Measurements from ENCODE around the gene EVA1C. TPM values are rescaled to one million over a fixed set of nuclear protein-coding genes. Genes with fewer than 3 reads are reported as not detected.

The EVA1C gene
- total and polyA plus RNA-seq, 9 of the 15 experiments (the other 6 are each of a cell fraction or from before 2014, with no cell fraction given), result 0.22 TPM; not detected in 8

DNA sequence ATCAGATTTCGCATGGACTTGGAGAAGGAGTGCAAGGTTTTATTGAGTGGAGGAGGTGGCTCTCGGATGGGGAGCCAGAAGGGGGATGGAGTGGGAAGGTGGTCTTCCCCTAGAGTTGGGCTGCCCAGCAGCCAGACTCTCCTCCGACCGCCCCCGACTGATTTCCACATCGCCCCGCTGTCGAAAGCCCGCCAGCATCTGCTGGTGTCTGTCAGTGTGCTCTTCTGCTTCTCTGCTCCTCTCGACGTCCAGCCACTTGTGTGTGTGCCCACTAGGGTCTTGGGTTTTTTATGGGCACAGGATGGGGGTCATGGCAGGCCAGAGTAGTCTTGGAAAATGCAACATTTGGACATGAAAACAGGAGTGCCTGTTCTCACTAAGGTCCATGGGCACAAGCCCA, 40.1 kb downstream of the EVA1C start (continued):
- TF ChIP-seq, protein P1, sequence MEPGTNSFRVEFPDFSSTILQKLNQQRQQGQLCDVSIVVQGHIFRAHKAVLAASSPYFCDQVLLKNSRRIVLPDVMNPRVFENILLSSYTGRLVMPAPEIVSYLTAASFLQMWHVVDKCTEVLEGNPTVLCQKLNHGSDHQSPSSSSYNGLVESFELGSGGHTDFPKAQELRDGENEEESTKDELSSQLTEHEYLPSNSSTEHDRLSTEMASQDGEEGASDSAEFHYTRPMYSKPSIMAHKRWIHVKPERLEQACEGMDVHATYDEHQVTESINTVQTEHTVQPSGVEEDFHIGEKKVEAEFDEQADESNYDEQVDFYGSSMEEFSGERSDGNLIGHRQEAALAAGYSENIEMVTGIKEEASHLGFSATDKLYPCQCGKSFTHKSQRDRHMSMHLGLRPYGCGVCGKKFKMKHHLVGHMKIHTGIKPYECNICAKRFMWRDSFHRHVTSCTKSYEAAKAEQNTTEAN (CRISPR knock-in tag; IDR thresholded peaks at IDR 0.05), result no peak
- no peak for TF ChIP-seq BACH1 (tag; IDR thresholded peaks at IDR 0.05)
- TF ChIP-seq KDM4B (IDR thresholded peaks at IDR 0.05; ENCODE audit: borderline replicate concordance in 2 of 2, low read depth in 1 of 2), result no peak

- CTCF ChIA-PET (ENCODE audit: low intra/inter-chr PET ratio), result no interaction called here
- BruUV-seq (replicated peaks), result no TSS peak
- intact Hi-C loops (cut with micrococcal nuclease), result no loop called here
- H3K9ac ChIP-seq (ENCODE audit: insufficient read depth in 1 of 2, low read depth in 2 of 2, low read length in 2 of 2), result no peak overlapping the region
- no peak for DNase-seq (ENCODE audit: extremely low read depth in 1 of 4, low spot score in 3 of 4)
- no peaks in the 10 kb centered on the region for H3K9me1 ChIP-seq (ENCODE audit: control insufficient read depth, insufficient read depth, low read length)
- WGBS (ENCODE audit: insufficient coverage, low coverage, missing lambda C conversion rate), result 0% methylated on average over 5 of the region's 5 CpGs
- no peaks in the 10 kb centered on the region for H3K79me2 ChIP-seq (ENCODE audit: control insufficient read depth, insufficient read depth, low read length)
- in situ Hi-C loops (cut with MboI), result no loop called here
- no peaks in the 10 kb centered on the region; the same call in 1 of the 2 replicates for H4K20me1 ChIP-seq (replicated peaks; ENCODE audit: control insufficient read depth, insufficient read depth, low read length)
- no peak for ATAC-seq
- no peaks in the 10 kb centered on the region for H3K9me3 ChIP-seq (replicated peaks; ENCODE audit: control insufficient read depth, insufficient read depth, low read depth, low read length)
- POLR2A ChIA-PET, result no interaction called here
- no peak overlapping the region for H3K4me3 ChIP-seq
- H3K36me3 ChIP-seq (ENCODE audit: control insufficient read depth, insufficient read depth, low read length), result no peaks in the 10 kb centered on the region
- peaks cover 47 to 77% of the 10 kb centered on the region in 2 experiments for H3K27me3 ChIP-seq (ENCODE audit: control insufficient read depth in 2 of 2, insufficient read depth in 2 of 2, low read length in 2 of 2)
- no peaks in the 10 kb centered on the region; a peak in 1 of 5 replicates for H3K4me1 ChIP-seq (replicated peaks in 1 of 2; ENCODE audit: control insufficient read depth in 2 of 2, insufficient read depth in 2 of 2, low read length in 2 of 2)
- H3K4me2 ChIP-seq (ENCODE audit: insufficient read depth, low read length), result no peak overlapping the region
- no peak overlapping the region for H3K27ac ChIP-seq (ENCODE audit: extremely low read depth, low read depth, low read length)
- H2AFZ ChIP-seq (ENCODE audit: low read depth, low read length), result no peak overlapping the region
- no peak for FAIRE-seq
- no peak for TF ChIP-seq SRSF3 (IDR thresholded peaks at IDR 0.05; ENCODE audit: insufficient read depth, low read length)
- TF ChIP-seq EGR1 (conservative IDR thresholded peaks at IDR 0.05), result no peak
- TF ChIP-seq TARDBP (IDR thresholded peaks at IDR 0.05), result no peak
- no peak for TF ChIP-seq GABPB2 (CRISPR knock-in tag; conservative IDR thresholded peaks at IDR 0.05)
- no peak for TF ChIP-seq DDX20 (tag; IDR thresholded peaks at IDR 0.05; ENCODE audit: low read depth)
- TF ChIP-seq, protein P2, sequence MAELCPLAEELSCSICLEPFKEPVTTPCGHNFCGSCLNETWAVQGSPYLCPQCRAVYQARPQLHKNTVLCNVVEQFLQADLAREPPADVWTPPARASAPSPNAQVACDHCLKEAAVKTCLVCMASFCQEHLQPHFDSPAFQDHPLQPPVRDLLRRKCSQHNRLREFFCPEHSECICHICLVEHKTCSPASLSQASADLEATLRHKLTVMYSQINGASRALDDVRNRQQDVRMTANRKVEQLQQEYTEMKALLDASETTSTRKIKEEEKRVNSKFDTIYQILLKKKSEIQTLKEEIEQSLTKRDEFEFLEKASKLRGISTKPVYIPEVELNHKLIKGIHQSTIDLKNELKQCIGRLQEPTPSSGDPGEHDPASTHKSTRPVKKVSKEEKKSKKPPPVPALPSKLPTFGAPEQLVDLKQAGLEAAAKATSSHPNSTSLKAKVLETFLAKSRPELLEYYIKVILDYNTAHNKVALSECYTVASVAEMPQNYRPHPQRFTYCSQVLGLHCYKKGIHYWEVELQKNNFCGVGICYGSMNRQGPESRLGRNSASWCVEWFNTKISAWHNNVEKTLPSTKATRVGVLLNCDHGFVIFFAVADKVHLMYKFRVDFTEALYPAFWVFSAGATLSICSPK (IDR thresholded peaks at IDR 0.05; ENCODE audit: borderline replicate concordance), result no peak
- TF ChIP-seq, protein P3, sequence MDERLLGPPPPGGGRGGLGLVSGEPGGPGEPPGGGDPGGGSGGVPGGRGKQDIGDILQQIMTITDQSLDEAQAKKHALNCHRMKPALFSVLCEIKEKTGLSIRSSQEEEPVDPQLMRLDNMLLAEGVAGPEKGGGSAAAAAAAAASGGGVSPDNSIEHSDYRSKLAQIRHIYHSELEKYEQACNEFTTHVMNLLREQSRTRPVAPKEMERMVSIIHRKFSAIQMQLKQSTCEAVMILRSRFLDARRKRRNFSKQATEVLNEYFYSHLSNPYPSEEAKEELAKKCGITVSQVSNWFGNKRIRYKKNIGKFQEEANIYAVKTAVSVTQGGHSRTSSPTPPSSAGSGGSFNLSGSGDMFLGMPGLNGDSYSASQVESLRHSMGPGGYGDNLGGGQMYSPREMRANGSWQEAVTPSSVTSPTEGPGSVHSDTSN (CRISPR knock-in tag; IDR thresholded peaks at IDR 0.05; ENCODE audit: low read depth), result no peak
- TF ChIP-seq, protein P3 (tag; conservative IDR thresholded peaks at IDR 0.05; ENCODE audit: low read depth), result no peak
- TF ChIP-seq MCM2 (IDR thresholded peaks at IDR 0.05; ENCODE audit: low read depth), result no peak
- no peak for TF ChIP-seq ATF1 (CRISPR knock-in tag; IDR thresholded peaks at IDR 0.05)
- TF ChIP-seq ATF1 (tag; IDR thresholded peaks at IDR 0.05), result no peak
- TF ChIP-seq, protein P4, sequence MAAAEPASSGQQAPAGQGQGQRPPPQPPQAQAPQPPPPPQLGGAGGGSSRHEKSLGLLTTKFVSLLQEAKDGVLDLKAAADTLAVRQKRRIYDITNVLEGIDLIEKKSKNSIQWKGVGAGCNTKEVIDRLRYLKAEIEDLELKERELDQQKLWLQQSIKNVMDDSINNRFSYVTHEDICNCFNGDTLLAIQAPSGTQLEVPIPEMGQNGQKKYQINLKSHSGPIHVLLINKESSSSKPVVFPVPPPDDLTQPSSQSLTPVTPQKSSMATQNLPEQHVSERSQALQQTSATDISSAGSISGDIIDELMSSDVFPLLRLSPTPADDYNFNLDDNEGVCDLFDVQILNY (CRISPR knock-in tag; IDR thresholded peaks at IDR 0.05), result no peak
Observed at GRCh38 chr21:32455548-32455947, 43.0 kb downstream of the EVA1C start.
